ENCODE data around the gene RABGGTA.
A peak's percentile ranks its signal among the peaks of the same experiment; 100 is the strongest.

Gene RABGGTA

DNA sequence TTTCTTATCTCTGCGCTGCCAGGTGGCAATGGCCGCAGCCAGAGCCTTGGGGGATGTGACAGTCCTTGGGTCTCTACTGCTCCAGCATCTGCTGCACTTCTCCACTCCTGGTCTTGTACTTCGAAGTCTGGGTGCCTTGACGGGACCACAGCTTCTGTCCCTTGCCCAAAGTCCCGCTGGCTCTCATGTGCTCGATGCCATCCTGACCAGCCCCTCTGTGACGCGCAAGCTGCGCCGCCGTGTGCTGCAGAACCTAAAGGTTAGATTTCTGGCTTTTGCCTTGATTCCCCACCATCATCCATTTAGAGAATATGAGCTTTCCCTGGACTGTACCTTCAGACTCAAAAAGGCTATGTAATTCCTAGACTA lies 32.6 kb upstream of the RABGGTA start:
- DNase-seq (ENCODE audit: extremely low read depth in 1 of 2, low read depth in 1 of 2) = no peak

DNA sequence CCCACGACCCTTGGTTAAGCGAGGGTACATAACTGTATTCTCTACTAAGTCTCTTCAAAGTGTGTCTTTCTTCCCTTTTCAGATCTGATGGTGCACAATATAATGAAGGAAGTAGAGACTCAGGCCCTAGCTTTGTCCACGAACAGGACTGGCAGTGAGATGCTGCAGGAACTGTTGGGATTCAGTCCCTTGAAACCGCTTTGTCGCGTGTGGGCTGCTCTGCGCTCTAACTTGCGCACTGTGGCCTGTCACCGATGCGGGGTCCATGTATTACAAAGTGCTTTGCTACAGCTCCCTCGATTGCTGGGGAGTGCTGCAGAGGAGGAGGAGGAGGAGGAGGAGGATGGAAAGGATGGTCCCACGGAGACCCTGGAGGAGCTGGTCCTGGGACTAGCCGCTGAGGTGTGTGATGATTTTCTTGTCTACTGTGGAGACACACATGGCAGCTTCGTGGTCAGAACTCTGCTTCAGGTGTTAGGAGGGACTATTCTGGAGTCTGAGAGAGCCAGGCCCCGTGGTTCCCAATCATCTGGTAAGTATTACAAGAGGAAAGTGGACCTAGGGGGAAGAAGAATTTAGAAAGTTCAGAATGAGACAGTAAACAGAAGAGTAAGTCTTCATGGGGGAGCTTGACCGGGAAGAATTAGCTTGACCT lies 29.1 kb upstream of the RABGGTA start:
- DNase-seq (ENCODE audit: extremely low read depth in 1 of 2, low read depth in 1 of 2) = no peak

DNA sequence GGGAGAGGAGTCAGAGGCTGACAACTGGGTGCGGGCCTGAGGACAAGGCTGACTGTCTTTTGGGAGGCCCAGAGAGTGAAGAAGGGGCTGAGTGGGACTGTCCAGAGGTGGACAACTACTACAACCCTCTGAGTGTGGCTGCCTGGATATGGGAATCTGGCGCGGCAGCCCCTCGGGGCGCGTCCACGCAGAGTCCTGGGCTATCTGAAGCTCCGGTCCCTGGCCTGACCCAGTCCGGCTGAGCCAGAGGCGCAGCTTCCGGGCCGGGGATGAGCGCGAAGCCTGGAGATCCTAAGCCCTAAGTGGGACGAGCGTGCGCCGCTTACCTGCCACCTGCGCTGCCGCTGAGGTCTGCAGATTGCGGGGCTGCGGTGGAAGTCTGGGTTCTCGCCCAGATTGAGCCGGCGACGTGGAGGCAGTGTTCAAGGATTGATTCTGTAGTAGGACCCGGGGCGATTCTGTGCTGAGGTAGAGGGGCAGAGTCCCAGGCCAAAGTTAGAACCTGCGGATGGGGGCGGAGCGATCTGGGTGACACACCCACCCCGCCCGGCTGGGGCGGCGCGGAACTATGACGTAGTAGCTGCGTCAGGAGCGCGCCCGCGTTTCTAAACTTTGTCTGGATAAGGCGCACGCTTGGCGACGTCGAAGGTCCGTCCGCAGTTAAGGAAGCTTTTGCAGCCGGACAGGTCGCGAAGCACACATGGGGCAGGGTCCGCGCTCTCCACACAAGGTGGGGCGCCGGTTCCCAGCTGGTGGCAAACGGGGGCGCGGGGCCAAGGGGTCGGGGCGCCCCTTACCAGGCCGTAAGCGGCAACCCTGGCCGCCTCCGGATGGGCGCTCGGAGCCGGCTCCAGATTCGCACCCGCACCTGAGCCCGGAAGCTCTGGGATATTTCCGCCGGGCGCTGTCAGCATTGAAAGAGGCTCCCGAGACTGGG lies 28.1 kb upstream of the RABGGTA start, which contains the start of the genes DHRS1 and NOP9:
Gene DHRS1 (minus strand): TSS at position 526 of the 937 bp plus-strand sequence. CDS start 674 bp downstream, outside the sequence.
Gene NOP9 (plus strand): TSS at position 596 of the 937 bp plus-strand sequence. CDS start 105 bp downstream, at position 701.
- DNase-seq (ENCODE audit: extremely low read depth in 1 of 2, low read depth in 1 of 2) = peak; percentile 84 to 93

DNA sequence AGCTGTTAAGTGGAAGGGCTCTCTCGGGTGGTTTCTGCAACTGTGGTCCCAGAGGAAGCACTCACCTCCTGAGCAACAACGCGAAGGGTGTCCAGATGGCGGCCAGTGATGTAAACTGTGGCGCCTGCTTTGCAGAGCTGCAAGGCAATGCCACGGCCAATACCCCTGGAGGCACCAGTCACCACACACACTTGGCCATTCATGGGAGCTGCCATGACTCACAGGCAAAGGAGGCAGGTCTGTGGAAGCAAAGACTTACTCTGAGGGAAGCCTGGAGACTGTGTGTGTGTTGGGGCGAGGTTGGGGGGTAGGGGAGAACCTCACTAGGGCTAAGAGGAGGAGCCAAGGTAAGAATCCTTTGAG lies 27.5 kb upstream of the RABGGTA start:
- no peak for DNase-seq (ENCODE audit: extremely low read depth in 1 of 2, low read depth in 1 of 2)

DNA sequence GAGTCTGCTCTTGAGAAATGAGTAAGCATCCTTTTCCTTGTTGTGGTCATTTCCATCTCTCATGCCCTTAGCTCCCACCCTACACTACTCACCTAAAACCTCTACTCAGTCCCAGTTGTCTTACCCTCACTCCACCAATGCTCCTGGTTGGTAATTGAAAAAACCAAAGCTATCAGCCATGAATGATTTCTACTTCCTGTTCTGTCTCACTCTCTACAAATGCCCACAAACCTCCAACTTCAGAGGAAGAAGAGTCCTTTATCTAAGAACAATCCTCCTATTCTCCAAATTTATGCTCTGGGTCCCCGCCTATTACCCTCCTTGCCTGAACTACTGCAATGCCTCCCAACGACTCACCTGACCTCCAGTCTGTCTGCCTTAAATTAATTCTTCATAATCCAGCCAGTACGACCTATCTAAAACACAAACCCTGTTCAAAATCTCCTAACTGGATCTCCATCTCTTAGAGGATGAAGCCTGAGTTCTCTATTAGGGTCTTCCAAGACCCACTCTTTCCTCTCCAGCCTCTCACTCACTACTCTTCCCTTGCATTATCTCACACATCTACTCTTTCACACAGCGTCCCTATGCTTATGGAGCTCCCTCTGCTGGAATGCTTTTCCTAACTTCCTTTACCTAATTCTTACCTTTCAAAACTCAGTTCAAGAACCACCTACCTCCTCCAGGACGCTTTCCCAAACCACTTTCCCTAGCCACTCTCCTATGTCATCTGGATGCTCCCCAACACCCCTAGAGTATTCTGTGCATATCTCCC lies 26.0 kb upstream of the RABGGTA start:
- no peak for DNase-seq (ENCODE audit: extremely low read depth in 1 of 2, low read depth in 1 of 2)

DNA sequence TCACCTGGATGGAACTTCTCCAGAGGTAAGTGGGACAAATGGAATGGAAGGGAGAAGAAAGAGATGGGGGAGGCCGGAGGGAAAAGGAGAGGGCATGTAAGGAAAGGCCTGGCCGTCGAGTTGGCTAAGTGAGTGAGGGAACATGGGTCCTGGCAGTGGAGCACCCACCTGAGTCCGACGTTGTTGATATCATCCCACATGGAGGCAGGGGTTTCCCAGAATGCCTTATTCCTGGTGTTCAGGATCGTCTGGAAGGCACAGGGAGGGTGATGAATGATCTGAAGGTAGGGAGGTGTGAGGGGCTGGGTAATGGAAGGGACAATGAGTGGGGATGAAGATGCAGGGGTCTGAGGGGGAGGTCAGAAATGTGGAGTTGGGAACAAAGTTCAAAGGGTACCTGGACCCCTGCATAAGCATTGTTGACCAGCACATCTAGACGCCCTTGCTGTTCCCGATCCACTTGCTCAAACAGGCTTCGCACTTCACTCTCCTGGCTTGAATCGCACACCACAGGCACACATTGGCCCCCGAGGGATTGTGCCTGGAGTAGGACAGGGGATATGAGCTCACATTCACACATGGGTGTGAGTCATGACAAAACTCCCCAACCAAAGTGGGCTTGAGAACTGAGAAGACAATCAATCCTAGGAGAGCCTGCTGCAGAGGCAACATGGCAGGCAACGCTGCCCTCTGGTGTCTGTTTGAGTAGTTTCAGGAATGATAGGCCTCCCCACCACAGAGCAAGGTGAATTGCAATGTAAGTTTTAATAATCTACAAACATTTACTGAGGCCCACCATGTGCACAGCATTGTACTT lies 25.2 kb upstream of the RABGGTA start:
- DNase-seq (ENCODE audit: extremely low read depth in 1 of 2, low read depth in 1 of 2) = peak; percentile 45 to 48

DNA sequence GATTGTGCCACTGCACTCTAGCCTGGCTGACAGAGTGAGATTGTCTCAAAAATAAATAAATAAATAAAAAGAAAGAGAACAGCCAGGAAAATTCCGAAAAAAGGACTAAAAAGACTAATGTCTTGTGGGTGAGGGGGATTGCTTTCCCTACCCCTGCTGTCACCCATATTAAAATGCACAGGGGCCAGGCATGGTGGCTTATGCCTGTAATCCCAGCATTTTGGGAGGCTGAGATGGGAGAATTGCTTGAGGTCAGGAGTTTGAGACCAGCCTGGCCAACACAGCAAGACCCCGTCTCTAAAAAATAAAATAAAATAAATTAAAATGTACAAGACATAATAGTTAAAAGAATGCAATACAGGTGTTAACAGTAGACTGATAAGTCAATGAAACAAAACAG lies 22.1 kb upstream of the RABGGTA start:
- DNase-seq (ENCODE audit: extremely low read depth in 1 of 2, low read depth in 1 of 2) = no peak

DNA sequence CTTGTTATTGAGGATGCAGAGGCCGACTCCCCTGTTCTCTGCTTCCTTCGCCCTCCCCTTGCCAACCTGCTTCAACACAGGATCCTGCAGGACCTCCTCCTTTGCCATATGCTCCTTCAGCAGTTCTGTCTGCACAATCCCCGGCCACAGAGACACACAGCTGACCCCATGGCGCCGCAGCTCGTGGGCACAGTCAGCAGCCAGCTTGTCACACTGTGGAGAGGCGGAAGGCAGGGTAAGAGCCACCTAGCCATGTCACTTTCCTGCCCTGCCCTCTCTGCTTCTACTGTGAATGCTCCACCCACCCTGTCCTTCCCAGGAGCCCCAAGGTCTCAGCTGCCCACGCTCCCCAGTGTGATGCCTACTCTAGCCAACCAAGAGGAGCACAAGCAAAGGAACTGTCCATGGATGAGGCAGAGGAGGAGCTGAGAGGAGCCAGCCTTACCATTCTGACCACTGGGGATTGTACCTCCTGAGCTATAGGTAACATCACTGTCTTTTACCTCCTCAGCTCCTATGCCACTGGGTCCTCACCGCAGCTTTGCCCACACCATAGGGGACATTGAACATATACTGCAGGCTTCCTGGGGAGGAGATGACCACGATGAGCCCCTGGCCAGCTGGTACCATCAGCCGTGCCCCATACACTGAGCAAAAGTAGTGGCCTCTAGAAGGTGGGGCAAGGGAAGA lies 20.9 kb upstream of the RABGGTA start:
- DNase-seq (ENCODE audit: extremely low read depth in 1 of 2, low read depth in 1 of 2) = no peak

DNA sequence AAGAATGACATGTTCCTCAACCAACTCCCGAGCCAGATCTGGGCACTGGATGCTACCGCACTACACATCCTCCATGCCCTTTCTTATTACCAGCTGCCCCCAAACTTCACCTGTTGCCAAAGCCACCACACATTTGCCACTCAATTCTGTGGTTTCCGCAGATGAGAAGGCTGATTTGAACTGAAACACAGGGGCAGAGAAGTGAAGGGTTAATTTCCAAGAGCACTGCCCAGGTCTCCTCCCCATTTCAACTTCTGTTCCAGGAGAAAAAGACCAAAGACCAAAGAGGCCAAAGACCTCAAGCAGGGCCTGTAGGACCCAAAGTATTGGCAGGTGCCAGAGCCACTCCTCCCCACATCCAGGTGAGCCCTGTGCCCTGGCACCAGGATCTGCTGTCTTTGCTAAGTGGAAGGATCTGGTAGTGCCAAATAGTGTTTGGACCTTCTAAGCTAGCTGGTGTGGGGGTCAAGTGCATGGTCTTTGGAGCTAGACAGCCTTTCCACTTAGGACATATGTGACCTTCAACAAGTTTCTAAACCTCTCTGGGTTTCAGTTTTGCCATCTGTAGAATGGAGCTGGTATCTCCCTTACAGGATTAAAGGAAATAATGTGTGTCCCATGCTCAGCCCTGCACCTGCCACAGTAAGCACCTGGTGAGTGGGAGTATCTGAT lies 20.2 kb upstream of the RABGGTA start:
- no peak for DNase-seq (ENCODE audit: extremely low read depth in 1 of 2, low read depth in 1 of 2)

DNA sequence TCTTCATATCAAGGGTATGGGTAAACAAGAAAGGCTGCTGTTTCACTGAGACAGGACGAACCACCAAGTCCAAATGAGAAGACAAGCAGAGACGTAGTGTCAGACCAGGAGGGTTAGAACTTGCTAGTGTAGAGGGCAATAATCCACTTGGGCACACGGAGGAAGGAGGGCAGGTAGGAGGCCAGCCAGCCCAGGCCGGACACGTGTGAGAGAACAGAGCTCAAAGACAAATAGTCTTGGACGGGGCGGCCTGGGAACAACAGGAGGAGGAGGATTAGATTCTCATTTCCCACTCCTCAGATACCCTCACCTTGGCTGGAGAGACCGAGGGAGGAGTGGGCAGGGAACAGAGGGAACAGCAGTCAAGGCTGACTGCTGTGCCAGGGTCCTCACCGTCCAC lies 19.3 kb upstream of the RABGGTA start:
- DNase-seq (ENCODE audit: extremely low read depth in 1 of 2, low read depth in 1 of 2) = no peak

DNA sequence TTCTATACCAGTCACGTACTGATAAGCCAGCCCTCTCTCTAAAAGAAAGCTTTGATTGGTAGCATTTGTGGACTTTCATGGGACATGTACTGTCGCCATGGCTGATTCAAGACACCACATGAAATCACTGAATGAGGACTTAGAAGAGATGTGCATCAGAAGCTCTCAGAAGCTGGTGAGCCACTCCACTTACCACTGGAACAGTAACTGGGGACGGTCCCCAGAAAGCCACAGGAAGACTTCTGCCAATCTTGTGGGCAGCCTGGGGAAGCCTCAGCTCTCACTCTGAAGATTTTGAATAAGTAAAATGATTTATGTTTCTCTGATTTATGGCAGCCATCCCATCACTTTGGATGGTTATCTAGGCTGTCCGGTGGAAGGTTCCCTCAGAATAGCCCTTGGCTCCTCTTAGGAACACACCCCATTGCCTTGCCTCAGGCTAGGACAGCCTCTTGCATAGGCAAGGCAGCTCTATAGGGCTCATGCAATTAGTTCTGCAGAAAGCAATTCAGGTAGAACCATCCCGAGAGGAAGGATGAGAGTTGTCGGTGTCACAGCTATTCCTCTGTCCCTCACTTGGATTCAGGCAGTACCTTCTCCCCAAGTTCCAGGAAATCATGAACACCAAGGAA lies 18.4 kb upstream of the RABGGTA start:
- no peak for DNase-seq (ENCODE audit: extremely low read depth in 1 of 2, low read depth in 1 of 2)

DNA sequence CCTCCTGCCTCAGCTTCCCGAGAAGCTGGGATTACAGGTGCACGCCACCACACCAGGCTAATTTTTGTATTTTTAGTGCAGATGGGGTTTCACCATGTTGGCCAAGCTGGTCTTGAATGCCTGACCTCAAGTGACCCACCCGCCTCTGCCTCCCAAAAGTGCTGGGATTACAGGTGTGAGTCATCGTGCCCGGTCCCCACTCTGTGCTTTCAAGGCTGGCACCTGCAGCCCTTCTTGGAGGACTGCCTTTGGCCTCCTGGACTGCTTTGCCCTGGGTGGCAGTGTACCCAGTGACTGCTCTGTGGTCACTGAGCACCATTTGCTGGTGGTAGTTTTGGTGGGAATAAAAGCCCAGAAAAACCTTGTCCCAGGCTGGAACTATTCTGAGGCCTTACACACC lies 15.6 kb upstream of the RABGGTA start:
- no peak for DNase-seq (ENCODE audit: extremely low read depth in 1 of 2, low read depth in 1 of 2)

DNA sequence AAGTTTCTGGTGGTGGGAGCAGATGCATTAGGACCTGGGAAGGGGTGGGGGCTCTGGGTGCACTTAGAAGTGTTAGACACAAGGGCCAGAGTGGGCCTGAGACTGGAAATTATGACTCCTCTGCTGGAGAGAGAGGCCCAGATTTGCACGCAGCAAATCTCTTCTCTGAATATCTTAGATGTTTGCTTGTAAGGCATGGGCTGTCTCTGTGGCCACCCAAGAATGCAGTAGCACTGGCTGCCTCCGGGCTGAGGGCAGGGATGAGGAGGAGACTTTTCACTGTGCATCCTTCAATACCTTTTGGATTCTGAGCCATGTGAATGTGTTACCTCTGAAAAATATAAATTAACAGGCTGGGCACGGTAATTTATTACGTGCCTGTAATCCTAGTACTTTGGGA lies 14.0 kb upstream of the RABGGTA start:
- DNase-seq (ENCODE audit: extremely low read depth in 1 of 2, low read depth in 1 of 2) = no peak

DNA sequence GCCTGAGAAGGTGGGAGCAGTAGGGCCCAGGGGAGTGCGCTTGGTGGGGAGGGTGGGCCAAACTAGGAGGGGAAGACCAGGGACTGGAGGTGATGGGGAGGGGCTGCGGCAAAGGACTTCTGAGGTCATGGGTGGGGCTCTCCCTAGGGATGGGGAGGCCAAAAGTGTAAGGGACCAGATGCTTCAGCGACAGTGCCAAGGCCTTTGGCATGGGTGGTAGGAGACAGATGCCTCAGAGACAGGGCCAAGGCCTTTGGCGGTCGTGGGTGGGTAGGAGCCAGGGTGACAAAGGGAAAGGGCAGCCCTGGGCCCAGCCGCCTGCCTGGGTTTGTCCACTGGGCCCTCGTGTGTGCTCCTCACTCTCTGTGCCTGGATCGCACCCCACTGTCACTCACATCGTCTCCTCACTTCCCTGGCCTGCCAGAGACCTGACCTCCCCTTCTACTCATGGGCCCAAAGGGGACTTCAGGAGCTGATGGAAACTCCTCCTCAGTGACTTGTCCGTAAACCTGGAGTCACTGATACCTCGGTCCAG lies 13.2 kb upstream of the RABGGTA start:
- DNase-seq (ENCODE audit: extremely low read depth in 1 of 2, low read depth in 1 of 2) = no peak

DNA sequence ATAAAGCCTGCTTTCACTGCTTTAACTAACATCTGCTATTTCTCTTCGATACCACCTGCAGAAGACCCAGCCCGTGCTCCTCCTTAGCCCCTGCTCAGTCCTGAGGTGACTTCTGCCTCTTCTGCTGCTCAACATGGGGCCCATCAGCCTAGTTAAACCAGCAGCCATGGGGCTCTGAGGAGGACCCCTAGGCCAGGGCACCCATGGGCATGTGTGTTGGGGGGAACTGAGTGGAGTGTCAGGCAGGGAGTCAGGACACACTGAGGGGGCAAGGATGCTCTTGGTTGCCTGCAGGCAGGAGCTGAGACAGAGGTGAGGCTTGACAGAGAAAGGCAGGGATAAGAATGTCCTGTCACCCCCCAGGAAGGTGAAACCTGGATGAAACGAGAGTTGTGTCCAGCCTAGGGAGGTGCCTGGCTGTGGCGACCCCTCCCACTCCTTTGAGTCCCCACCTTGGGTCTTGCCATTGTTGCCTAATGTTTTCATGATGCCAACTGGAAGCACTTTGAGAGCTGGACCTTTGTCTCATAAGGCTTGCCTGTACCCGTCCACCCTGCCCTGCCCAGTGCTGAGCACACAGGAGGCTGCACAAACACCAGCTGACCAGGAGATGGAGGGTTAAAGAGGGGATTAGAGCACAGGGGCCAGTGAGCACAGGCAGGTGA lies 12.5 kb upstream of the RABGGTA start:
- no peak for DNase-seq (ENCODE audit: extremely low read depth in 1 of 2, low read depth in 1 of 2)

DNA sequence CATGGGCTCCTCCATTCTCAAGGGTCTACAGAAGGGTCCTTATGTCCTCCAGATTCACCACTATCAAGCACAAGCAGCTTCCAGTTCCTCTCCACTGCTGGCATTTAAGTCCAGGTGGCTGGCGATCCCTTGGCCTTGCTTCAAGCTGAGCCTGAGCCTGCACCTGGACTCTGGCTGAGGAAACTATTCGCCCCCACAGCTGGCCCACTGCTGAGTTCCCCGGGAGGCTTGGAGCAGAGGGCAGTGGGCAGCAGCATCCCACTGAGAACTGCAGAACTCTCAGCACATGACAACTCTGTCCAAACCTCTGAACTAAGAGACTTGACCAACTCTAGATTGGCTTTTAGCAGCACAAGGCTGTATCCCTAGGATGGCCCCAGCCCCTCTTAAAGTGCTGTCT lies 11.3 kb upstream of the RABGGTA start:
- no peak for DNase-seq (ENCODE audit: extremely low read depth in 1 of 2, low read depth in 1 of 2)

DNA sequence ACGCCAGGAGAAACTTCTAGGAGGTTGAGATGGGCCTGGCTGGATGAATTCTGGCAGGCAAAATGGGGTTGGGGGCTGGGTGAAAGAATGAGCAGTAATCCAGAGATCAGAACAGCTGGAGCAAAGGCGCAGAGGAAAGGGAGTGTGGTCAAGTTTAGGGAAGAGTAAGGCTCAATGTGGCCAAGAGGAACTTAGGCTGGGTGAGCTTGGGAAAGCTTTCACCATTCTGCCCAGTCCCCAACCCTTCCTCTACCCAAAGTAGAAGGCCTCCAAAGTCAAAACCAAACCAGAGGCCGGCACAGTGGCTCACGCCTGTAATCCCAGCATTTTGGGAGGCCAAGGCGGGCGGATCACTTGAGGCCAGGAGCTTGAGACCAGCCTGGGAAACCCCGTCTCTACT lies 10.2 kb upstream of the RABGGTA start:
- DNase-seq (ENCODE audit: extremely low read depth in 1 of 2, low read depth in 1 of 2) = no peak

DNA sequence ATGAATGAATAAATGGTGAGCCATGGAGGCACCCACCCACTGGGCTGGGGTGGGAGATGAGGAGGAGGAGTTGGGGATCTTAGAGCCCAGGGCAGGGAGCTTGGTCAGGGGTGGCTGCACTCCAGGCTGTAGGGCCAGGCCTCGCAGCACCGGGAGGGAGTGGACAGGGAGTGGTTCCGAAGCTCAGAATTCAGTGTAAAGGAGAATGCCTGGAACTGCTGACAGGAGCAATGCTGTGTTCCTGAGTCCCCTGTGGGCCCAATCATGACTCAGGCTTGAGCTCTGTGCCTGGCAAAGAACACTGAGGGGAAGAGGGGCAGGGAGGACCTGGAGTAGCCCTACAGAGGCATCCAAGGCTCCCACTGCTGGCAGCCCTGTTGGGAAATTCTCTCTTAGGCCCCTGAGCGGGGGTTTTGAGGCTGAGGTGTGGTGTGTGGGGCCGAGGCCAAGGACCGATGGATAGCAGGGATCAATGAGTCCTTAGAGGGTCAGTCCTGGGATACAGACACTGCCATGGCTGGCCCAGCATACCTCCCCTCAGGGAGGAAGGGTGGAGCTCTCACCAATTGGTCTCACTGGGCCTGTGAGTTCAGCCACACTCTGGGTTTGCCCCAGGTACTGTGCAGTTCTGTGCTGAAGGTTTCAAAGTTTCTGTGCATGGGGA lies 9.5 kb upstream of the RABGGTA start:
- no peak for DNase-seq (ENCODE audit: extremely low read depth in 1 of 2, low read depth in 1 of 2)

All from activated CD8-positive, alpha-beta memory T cell treated with anti-CD3 and anti-CD28 coated beads for 1 hour (primary cell).